HG03064 (cell line): ENCODE results near the gene KRTAP10-6.
"Not testable (repeated sequence)": the region's sequence is repeated elsewhere in the genome, so short reads cannot be mapped to it uniquely, and the experiment has no call there.

ENCODE experiments used
- ATAC-seq: cut with Tn5 transposase; IDR thresholded peaks from one replicate; pipeline ENCODE4 v1.9.1; 2021; ENCODE audit warnings: low read depth; ENCODE audit not compliant: unreplicated experiment

KRTAP10-6 gene

GRCh38 chr21:44592446-44593311 is at the start of gene KRTAP10-6:
KRTAP10-6 (minus strand) TSS chr21:44592505; CDS start chr21:44592484, 21 bp downstream.
- no peak for ATAC-seq

- ATAC-seq = no peak
Observed at GRCh38 chr21:44640761-44641160, 48.5 kb upstream of the KRTAP10-6 start.

DNA sequence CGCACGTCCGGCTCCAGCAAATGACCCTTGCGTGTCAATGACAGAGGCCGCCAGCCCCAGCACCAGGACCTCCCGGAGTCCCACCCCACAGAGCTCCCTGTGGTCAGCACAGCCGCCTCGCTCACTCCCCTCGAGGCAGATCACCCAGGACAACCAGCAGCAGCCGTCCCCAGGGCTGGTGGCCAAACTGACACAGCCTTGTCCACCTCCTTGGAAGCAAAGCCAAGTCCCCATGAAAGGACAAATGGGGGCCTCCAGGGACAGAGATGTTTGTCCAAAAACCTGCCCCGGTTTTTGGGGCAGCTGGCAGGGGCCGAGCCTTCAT is 47.0 kb upstream of the KRTAP10-6 start:
- no peak for ATAC-seq

DNA sequence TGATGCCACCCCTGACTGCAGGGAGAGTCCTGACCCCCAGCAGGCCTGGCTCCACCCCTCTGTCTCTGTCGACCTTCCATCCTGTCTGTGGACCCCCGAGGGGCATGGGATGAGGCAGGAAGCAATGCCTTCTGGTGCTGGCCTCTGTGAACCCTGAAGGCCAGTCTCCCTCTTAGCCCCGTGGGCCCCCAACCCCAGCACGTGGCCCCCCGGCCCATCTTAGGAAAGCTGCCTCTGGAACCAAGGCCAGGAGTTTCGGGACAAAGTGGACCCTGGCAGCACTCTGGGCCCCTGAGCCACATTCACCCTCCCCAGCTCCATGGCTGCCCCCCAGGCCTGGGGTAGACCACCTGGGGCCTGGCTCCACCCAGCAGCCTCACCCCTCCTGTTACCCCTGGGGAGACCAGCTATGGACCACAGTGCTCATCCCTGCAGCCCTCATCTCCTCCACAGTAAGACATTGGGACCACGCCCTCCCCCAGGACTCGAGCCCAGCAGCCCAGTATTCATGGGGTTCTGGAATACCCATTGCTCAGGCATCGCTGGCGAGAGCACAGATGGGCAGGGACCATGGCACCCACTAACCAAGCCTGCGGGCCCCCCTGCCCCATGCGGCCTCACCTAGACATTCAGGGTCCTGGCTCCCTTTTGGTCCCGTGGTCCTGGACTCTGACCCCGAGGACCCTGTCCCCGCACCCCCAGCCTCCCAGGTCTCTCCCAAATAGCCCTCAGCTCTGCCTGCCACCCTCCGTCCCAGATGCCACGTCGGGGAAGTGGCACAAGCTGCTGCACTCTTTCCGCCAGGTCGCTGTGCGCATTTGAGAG is 46.4 kb upstream of the KRTAP10-6 start:
- not testable (repeated sequence) for ATAC-seq

GRCh38 chr21:44637851-44638348 is 45.6 kb upstream of the KRTAP10-6 start:
- not testable (repeated sequence) for ATAC-seq

DNA sequence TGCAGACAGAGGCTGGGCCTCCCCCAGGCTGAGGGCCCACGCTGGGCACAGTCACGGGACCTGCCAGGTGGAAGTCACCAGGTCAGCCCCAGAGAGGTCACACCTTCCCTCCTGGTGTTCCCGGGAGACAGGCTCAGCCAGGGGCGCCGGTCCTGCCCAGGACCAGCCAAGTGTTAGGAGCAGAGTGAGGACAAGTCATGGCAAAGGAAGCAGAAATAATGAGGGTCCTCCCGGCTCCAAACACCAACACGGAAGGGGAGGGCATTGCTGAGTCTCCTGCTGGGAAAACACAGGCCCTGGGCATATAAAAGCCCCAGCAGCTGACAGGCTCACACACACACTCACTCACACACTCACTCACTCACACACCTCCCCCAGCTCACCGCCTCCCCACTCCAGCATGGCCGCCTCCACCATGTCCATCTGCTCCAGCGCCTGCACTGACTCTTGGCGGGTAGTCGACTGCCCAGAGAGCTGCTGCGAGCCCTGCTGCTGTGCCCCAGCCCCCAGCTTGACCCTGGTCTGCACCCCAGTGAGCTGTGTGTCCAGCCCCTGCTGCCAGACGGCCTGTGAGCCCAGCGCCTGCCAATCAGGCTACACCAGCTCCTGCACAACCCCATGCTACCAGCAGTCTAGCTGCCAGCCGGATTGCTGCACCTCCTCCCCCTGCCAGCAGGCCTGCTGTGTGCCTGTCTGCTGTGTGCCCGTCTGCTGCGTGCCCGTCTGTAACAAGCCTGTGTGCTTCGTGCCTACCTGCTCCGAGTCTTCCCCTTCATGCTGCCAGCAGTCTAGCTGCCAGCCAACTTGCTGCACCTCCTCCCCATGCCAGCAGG is 44.9 kb upstream of the KRTAP10-6 start, which contains the start of gene KRTAP10-10:
TSS of gene KRTAP10-10 (plus strand) at position 339 of the 833 bp plus-strand sequence. CDS start at position 401, 62 bp downstream.
- no peak for ATAC-seq

DNA sequence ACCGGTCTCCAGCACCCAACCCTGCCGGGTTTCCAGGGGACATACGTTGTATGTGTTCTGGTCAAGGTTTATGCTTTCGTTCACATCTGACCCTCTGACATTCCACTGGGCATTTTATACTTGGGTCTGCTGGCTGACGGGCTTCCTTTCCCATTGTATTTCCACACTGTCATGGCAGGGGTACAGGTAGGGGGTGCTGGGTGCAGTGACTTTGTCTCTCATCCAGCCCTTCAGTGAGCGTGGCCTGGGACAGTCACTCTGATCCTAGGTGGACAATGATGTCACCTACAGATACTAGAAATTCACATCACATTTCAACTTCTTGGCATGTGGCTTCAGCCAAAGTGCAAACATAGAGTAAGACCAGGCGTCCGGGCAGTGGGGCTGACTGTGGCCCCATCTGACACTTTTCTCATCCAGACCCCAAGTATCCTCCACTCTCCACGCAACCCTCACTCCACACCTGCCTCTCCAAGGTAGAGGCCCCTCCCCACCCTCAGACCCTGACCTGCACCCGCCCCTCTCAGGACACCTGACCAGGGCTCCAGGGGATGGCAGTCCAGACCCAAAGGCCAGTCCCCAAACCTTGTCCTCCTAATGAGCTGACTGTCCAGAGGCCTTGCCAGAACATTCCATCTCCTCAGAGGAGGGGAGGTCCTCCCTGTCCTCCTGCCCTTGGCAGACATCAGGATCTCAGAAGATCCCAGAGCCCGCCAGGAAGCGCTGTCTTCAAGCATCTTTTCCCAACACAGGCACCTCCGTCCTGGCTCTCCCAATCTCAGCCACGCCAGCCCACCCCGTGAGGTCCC is 44.1 kb upstream of the KRTAP10-6 start:
- no peak for ATAC-seq

- ATAC-seq = no peak
Observed at GRCh38 chr21:44632067-44632466, 39.8 kb upstream of the KRTAP10-6 start.

DNA sequence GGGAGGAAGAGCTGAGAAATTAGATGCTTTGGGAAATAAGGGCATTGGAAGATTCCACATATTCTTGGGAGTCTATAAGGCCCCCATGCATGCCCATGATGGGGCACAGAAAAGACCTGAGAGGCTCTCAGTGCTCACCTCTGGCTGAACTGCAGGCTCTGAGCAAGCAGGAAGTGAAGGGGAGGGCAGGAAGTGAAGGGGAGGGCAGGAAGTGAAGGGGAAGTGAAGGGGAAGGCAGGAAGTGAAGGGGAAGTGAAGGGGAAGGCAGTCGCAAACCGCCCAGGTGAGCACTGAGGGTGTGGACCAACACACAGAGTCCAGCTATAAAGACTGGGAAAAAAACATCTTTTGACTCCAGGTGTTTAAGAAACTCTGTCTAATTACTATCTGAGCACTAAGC is 38.1 kb upstream of the KRTAP10-6 start:
- ATAC-seq = no peak

DNA sequence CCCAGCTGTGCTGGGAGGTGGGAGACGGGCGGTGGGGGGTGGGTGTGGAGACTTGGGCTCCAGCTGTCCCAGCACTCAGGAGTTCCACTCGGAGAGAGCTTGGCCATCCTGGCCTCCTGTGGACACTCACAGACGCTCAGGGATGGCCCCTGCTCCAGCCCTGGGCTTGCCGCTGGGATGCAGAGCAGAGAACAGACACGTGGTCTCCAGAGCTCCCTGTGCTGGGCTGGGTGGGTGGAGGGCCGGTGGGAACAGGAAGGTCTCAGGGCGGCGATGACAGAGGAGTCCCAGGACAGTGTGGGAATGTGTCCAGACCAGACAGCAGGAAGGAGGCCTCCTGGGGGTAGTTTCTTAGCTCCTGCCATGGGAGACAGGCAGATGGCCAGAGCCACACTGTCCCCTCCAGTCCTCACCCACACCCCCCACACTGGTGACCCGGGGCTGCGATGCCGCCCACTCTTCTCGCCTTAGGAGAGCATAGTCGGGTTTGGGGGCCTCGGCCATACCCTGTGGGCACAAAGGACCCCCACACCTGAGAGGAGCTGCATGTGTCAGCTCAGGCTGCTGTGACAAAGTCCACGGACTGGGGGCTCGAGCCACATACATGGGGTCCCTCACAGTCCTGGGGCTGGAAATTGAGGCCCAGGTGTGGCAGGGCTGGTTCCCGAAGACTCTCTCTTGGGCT is 36.5 kb upstream of the KRTAP10-6 start:
- ATAC-seq = no peak

GRCh38 chr21:44627831-44628233 is 35.5 kb upstream of the KRTAP10-6 start:
- ATAC-seq = not testable (repeated sequence)

- not testable (repeated sequence) for ATAC-seq
Observed at GRCh38 chr21:44627181-44627822, 35.0 kb upstream of the KRTAP10-6 start.

DNA sequence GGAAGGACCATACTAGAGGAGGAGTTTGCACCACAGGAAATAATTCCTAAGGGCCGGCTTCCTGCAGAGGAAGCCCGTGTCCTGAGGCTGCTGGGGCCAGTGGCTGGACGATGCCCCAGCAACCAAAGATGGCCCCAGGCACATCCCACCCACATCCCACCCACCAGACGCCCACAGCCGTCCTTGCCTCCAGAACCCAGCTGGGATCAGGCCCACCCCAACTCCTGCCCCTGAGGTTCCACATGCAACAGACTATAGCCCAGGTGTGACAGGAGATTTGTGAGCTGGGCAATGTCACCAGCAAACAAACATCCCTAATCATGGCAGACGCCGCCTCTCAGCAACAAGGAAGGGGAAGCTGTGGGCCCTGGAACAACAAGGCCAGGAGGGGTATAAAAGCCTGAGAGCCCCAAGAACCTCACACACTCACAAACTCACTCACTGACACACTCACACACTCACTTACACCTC is 34.4 kb upstream of the KRTAP10-6 start, which contains the start of gene KRTAP10-9:
TSS of gene KRTAP10-9 (plus strand) at position 421 of the 471 bp plus-strand sequence. CDS start 79 bp downstream, outside the sequence.
- ATAC-seq = no peak

GRCh38 chr21:44626262-44626661 is 34.0 kb upstream of the KRTAP10-6 start:
- ATAC-seq = no peak

DNA sequence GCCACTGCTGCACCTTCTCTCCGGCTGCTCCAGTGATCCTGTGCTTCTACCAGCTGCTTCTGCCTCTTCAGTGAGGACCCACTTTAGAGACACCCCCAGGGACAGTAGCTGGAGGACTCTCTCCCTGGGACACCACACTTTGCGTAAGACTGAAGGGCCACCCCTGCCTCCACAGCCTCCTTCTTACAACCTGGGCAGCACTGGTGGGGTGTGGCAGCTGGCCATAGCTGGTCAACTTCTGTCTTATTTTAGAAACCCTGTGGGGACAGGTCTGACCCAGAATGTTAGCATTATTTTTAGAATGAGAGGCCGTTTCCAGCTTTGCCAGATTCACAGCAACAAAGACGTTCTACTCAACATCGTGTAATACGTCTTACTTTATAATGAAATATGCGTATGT is 33.5 kb upstream of the KRTAP10-6 start:
- ATAC-seq = no peak

DNA sequence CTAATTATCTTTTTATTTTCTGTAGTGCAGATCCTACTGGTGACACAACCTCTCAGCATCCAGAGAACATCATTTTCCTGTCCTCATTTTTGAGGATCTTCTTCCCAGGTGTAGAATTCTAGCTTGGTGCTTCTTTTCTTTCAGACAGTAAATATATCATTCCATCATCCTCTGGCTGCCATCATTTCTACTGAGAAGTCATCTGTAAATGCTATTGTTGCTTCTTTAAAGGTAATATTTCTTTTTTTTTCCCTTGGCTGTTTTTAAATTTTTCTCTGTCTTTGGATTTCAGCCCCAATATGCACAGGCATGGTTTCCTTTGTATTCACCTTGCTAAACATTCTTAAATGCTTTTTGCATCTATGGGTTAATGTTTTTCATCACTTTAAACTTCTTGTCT is 31.3 kb upstream of the KRTAP10-6 start:
- ATAC-seq = no peak

DNA sequence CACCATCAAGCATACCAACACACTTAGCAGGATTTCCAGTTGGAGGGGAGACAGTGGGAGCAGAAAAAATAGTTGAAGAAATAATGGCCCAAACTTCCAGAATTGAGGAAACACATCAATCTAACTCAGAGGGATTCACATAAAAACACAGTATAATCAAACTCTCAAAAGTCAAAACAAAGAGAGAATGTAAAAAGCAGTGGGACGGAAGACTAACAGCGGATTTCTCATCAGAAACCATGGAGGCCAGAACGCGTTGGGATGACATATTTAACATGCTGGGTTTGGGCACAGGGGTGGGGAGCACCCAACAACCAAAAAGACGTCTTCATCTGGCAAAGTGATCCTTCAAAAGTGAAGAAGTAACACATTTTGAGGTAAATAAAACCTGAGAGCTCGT is 27.6 kb upstream of the KRTAP10-6 start:
- no peak for ATAC-seq

DNA sequence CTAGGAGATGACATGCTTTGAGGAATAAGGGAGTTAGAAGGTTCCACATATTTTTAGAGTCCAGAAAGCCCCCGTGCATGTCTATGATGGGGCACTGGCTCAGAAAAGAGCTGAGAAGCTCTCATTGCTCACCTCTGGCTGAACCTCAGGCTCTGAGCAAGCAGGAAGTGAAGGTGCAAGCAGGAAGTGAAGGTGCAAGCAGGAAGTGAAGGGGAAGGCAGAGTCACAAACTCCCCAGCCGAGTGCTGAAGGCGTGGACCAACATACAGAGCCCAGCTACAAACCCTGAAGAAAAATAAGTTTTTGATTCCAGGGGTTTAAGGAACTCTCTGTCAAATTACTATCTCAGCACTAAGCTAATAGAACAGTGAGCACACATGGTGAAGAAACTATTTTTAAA is 26.6 kb upstream of the KRTAP10-6 start:
- no peak for ATAC-seq
